GM12875 (cell line): Measurements from ENCODE around the gene KLF7.

Experiments used
- H3K4me3 ChIP-seq: one replicate; pipeline ENCODE4 v1.5.1; 2011; ENCODE audit warnings: low read depth, low read length, control low read depth
- CTCF ChIP-seq: IDR thresholded peaks from 2 replicates; pipeline ENCODE4 v1.5.1; 2011; ENCODE audit warnings: low read depth, mild to moderate bottlenecking, control low read depth, inconsistent platforms, low read length, moderate library complexity, borderline replicate concordance; ENCODE audit not compliant: insufficient read depth

Gene KLF7

GRCh38 chr2:207078186-207078798 lies 87.5 kb downstream of the KLF7 start:
- no peak for TF ChIP-seq CTCF
- H3K4me3 ChIP-seq: no peak overlapping the region

GRCh38 chr2:207077266-207077665 lies 88.5 kb downstream of the KLF7 start:
- no peak overlapping the region for H3K4me3 ChIP-seq
- TF ChIP-seq CTCF: no peak

- no peak overlapping the region for H3K4me3 ChIP-seq
- no peak for TF ChIP-seq CTCF
Measured at GRCh38 chr2:207075456-207075855, 90.3 kb downstream of the KLF7 start.

GRCh38 chr2:207073801-207074678 lies 91.7 kb downstream of the KLF7 start:
- TF ChIP-seq CTCF: no peak
- no peak overlapping the region for H3K4me3 ChIP-seq

- no peak for TF ChIP-seq CTCF
- H3K4me3 ChIP-seq: no peak overlapping the region
Measured at GRCh38 chr2:207073412-207073800, 92.3 kb downstream of the KLF7 start.

- TF ChIP-seq CTCF: no peak
- no peak overlapping the region for H3K4me3 ChIP-seq
Measured at GRCh38 chr2:207072571-207072970, 93.2 kb downstream of the KLF7 start.

GRCh38 chr2:207071820-207072219 lies 93.9 kb downstream of the KLF7 start:
- H3K4me3 ChIP-seq: no peak overlapping the region

More at GRCh38 chr2:207071820-207072219, 93.9 kb downstream of the KLF7 start:
- TF ChIP-seq CTCF: no peak
